Right atrium auricular region (tissue), 2 donors: ENCODE results near the gene TBKBP1. TPM values are rescaled to one million over a fixed set of nuclear protein-coding genes. Genes with fewer than 3 reads are reported as not detected.
A peak's percentile ranks its signal among the peaks of the same experiment; 100 is the strongest.

Source experiments
- DNase-seq: peaks from one replicate; pipeline ENCODE4 v3.0.0-alpha.2; 2019; ENCODE audit warnings: low spot score
- H3K27ac ChIP-seq, 2 donors: fragments of 200-600 bp; sonication (generic); 1 replicate in 1 of 2; 2 replicates in 1 of 2; pipeline ENCODE4 v1.5.1; 2016 to 2019
- H3K27me3 ChIP-seq, 2 donors: fragments of 200-600 bp; sonication (generic); one replicate each; pipeline versions ENCODE4 v1.5.1 to v1.6.0; 2017 to 2019
- H3K36me3 ChIP-seq: fragments of 200-600 bp; sonication (generic); one replicate; pipeline ENCODE4 v1.5.1; 2016
- H3K4me1 ChIP-seq, 2 donors: fragments of 200-600 bp; sonication (generic); one replicate each; pipeline versions ENCODE4 v1.5.1 to v1.6.0; 2017 to 2019
- H3K4me3 ChIP-seq, 2 donors: fragments of 200-600 bp; sonication (generic); 1 replicate in 1 of 2; 2 replicates in 1 of 2; pipeline ENCODE4 v1.5.1; 2017 to 2019; ENCODE audit warnings: mild to moderate bottlenecking in 1 of 2, moderate library complexity in 1 of 2
- H3K9me3 ChIP-seq, 2 donors: fragments of 200-600 bp; sonication (generic); one replicate each; pipeline ENCODE4 v1.5.1; 2019
- CTCF ChIP-seq, 2 donors: fragments of 200-600 bp; sonication (generic); IDR thresholded peaks; one replicate each; pipeline ENCODE4 v1.5.1; 2019; ENCODE audit warnings: antibody characterized with exemption in 2 of 2
- total RNA-seq, 2 donors: library from RNA; depleted of rRNA; stranded (reverse); fragments of >200 nt; gene quantifications; one replicate each; pipeline ENCODE4 v1.1.0, GENCODE V29; 2016

Gene TBKBP1
- total RNA-seq, 2 donors from 2014 or later: 10.9 to 13.7 TPM

GRCh38 chr17:47715669-47716325 lies 21.8 kb downstream of the TBKBP1 start:
- Histone ChIP-seq H3K36me3 (peaks cover 6% of the 10 kb centered on the region), H3K9me3 (no peaks in the 10 kb centered on the region), H3K27me3 (peaks cover under 1 to 4% of the 10 kb centered on the region in 2 donors), H3K4me3 (no peak overlapping the region), H3K27ac (no peak overlapping the region), H3K4me1 (peaks cover 0 to 1% of the 10 kb centered on the region in 2 donors)
- TF ChIP-seq CTCF (IDR thresholded peaks at IDR 0.05): no peak
- no peak for DNase-seq

GRCh38 chr17:47716375-47716774 lies 22.4 kb downstream of the TBKBP1 start:
- Histone ChIP-seq H3K27me3 (peaks cover 6 to 7% of the 10 kb centered on the region in 2 donors), H3K4me1 (peaks cover 0 to 7% of the 10 kb centered on the region in 2 donors), H3K9me3 (no peaks in the 10 kb centered on the region), H3K36me3 (no peaks in the 10 kb centered on the region), H3K4me3 (no peak overlapping the region), H3K27ac (no peak overlapping the region)
- no peak for DNase-seq
- TF ChIP-seq CTCF (IDR thresholded peaks at IDR 0.05): no peak

- DNase-seq: no peak
- no peaks in the 10 kb centered on the region for H3K36me3 ChIP-seq
- TF ChIP-seq CTCF (IDR thresholded peaks at IDR 0.05): peak in 1 of 2 donors; percentile 44
- H3K4me1 ChIP-seq: peaks cover 0 to 13% of the 10 kb centered on the region in 2 donors
- no peak overlapping the region for H3K4me3 ChIP-seq
- peaks cover 6 to 7% of the 10 kb centered on the region in 2 donors for H3K27me3 ChIP-seq
- H3K27ac ChIP-seq: no peak overlapping the region
- H3K9me3 ChIP-seq: no peaks in the 10 kb centered on the region
These were observed 23.3 kb downstream of the TBKBP1 start for GRCh38 chr17:47717261-47717697.

- no peak for TF ChIP-seq CTCF (IDR thresholded peaks at IDR 0.05)
- peaks cover 6 to 7% of the 10 kb centered on the region in 2 donors for H3K27me3 ChIP-seq
- no peak for DNase-seq
- H3K36me3 ChIP-seq: no peaks in the 10 kb centered on the region
- no peaks in the 10 kb centered on the region for H3K9me3 ChIP-seq
- H3K4me1 ChIP-seq: peaks cover 0 to 13% of the 10 kb centered on the region in 2 donors
- H3K4me3 ChIP-seq: no peak overlapping the region
- H3K27ac ChIP-seq: no peak overlapping the region
These were observed 24.1 kb downstream of the TBKBP1 start for GRCh38 chr17:47717979-47718621.

- no peaks in the 10 kb centered on the region for H3K36me3 ChIP-seq
- no peaks in the 10 kb centered on the region for H3K9me3 ChIP-seq
- H3K4me3 ChIP-seq: no peak overlapping the region
- no peak for DNase-seq
- no peak for TF ChIP-seq CTCF (IDR thresholded peaks at IDR 0.05)
- no peak overlapping the region for H3K27ac ChIP-seq
- peaks cover 6 to 7% of the 10 kb centered on the region in 2 donors for H3K27me3 ChIP-seq
- H3K4me1 ChIP-seq: peaks cover 0 to 13% of the 10 kb centered on the region in 2 donors
These were observed 24.9 kb downstream of the TBKBP1 start for GRCh38 chr17:47718634-47719405.
